ENCODE measurements around the gene TNRC6B.

- TF ChIP-seq, protein P1, sequence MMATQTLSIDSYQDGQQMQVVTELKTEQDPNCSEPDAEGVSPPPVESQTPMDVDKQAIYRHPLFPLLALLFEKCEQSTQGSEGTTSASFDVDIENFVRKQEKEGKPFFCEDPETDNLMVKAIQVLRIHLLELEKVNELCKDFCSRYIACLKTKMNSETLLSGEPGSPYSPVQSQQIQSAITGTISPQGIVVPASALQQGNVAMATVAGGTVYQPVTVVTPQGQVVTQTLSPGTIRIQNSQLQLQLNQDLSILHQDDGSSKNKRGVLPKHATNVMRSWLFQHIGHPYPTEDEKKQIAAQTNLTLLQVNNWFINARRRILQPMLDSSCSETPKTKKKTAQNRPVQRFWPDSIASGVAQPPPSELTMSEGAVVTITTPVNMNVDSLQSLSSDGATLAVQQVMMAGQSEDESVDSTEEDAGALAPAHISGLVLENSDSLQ (IDR thresholded peaks at IDR 0.05): no peak
- no peak for TF ChIP-seq L3MBTL2 (conservative IDR thresholded peaks at IDR 0.05)
- no peak for TF ChIP-seq FOXM1 (IDR thresholded peaks at IDR 0.05; ENCODE audit: borderline replicate concordance)
- TF ChIP-seq NFRKB (IDR thresholded peaks at IDR 0.05): no peak
- no peak for TF ChIP-seq SP1 (IDR thresholded peaks at IDR 0.05)
- no peak for TF ChIP-seq HDGF (IDR thresholded peaks at IDR 0.05; ENCODE audit: borderline replicate concordance)
- TF ChIP-seq ELF4 (IDR thresholded peaks at IDR 0.05): no peak
- TF ChIP-seq FOXA1 (IDR thresholded peaks at IDR 0.05): no peak
- TF ChIP-seq BHLHE40 (IDR thresholded peaks at IDR 0.05; ENCODE audit: borderline replicate concordance): no peak
- no peak for TF ChIP-seq ZNF384 (IDR thresholded peaks at IDR 0.05)
- TF ChIP-seq LEF1 (IDR thresholded peaks at IDR 0.05; ENCODE audit: borderline replicate concordance): no peak
- no peak for TF ChIP-seq ARNT (IDR thresholded peaks at IDR 0.05)
- TF ChIP-seq SUZ12 (IDR thresholded peaks at IDR 0.05): no peak
Observed at GRCh38 chr22:40153705-40154104, 24.0 kb upstream of the TNRC6B start.

All from HEK293T (cell line).